Ovary (tissue), 9 donors: ENCODE measurements around the gene GALNT17. TPM values are rescaled to one million over a fixed set of nuclear protein-coding genes. Genes with fewer than 3 reads are reported as not detected.

Source experiments
- DNase-seq, 5 donors: peaks; one replicate each; pipeline ENCODE4 v3.0.0-alpha.2; 2019 to 2020
- H3K27ac ChIP-seq, 2 donors: fragments of 200-600 bp; one replicate each; pipeline versions ENCODE4 v1.5.1 to v1.8.0; 2019 to 2022
- H3K27me3 ChIP-seq: fragments of 200-600 bp; one replicate; pipeline ENCODE4 v1.8.0; 2022
- H3K36me3 ChIP-seq: fragments of 200-600 bp; sonication (generic); one replicate; pipeline ENCODE4 v1.5.1; 2019
- H3K4me1 ChIP-seq: one replicate; pipeline ENCODE4 v1.8.1; 2013; ENCODE audit warnings: mild to moderate bottlenecking, moderate library complexity; ENCODE audit not compliant: insufficient read depth
- H3K4me3 ChIP-seq: fragments of 200-600 bp; sonication (generic); one replicate; pipeline ENCODE4 v1.5.1; 2017
- H3K9me3 ChIP-seq, 2 donors: fragments of 200-600 bp in 1 of 2; sonication (generic) in 1 of 2; one replicate each; pipeline versions ENCODE4 v1.5.1 to v1.8.1; 2013 to 2019; ENCODE audit warnings: mild to moderate bottlenecking in 1 of 2, moderate library complexity in 1 of 2
- CTCF ChIP-seq, 3 donors: fragments of 450-650 bp in 2 of 3; fragments of 200-600 bp in 1 of 3; IDR thresholded peaks; one replicate each; pipeline versions ENCODE4 v1.5.1 to v1.8.0; 2016 to 2022; ENCODE audit warnings: antibody characterized with exemption in 3 of 3, mild to moderate bottlenecking in 1 of 3
- EP300 ChIP-seq: sonication (generic); formaldehyde crosslinking; IDR thresholded peaks from one replicate; pipeline ENCODE4 v1.6.1; 2017; ENCODE audit warnings: antibody characterized with exemption
- POLR2A ChIP-seq: fragments of 450-650 bp; IDR thresholded peaks from one replicate; pipeline ENCODE4 v1.6.1; 2017; ENCODE audit warnings: antibody characterized with exemption, mild to moderate bottlenecking, moderate library complexity
- WGBS, 3 donors: extraction: QIAGEN DNeasy Blood & Tissue Kit in 1 of 3; methylation state at CpG; one replicate each; pipeline versions ENCODE4 v1.1.5 to v1.1.7; 2013 to 2017; 5-methylcytosine and 5-hydroxymethylcytosine counted together
- intact Hi-C, 4 donors: fragments of 100-400 bp; cut with DNase I; formaldehyde crosslinking; loops; one replicate each; pipeline versions ENCODE4 v1.11.0 to v1.15.1; 2022 to 2023
- polyA plus RNA-seq, 2 donors: library from polyadenylated mRNA; stranded (reverse); fragments of 200-250 nt in 1 of 2; fragments of 350-450 nt in 1 of 2; fragmentation: Illumina TruSeq in 1 of 2; extraction: RNeasy Lipid Tissue Mini Kit (QIAGEN cat#74804) in 1 of 2; gene quantifications; one replicate each; pipeline ENCODE4 v1.2.3, GENCODE V29; 2013 to 2014
- total RNA-seq, 7 donors: library from RNA; depleted of rRNA in 2 of 7; stranded (reverse); fragments of >200 nt in 2 of 7; fragmentation: NEBNext Ultra II Directional in 3 of 7; extraction: Animal tissue kit (Norgen Biotek cat#: 25700) in 3 of 7; gene quantifications; one replicate each; pipeline versions ENCODE4 v1.1.0 to v1.2.4, GENCODE V29; 2016 to 2023
- donor health status: DM: no; HTN: no; CAD: no; lungs with moderate emphysema.
- donor health status: DM: no; HTN: no; CAD: no.
- donor health status: Bipolar disorder and iron deficiency.
- donor health status: DM: yes; HTN: yes; CAD: no.
- donor health status: DM: no; HTN: no; CAD: no.
- donor health status: DM: yes; HTN: yes; CAD: no.

GALNT17 gene
- total and polyA plus RNA-seq, 9 donors: 13.4 to 90.1 (median 57.1) TPM

- no peaks in the 10 kb centered on the region for H3K4me1 ChIP-seq
- DNase-seq: no peak
- no peaks in the 10 kb centered on the region for H3K27me3 ChIP-seq
- TF ChIP-seq CTCF (IDR thresholded peaks at IDR 0.05) (no peak), POLR2A (no peak), EP300 (no peak)
- 88 to 93% (median 90%) methylated on average over 7 of the region's 7 CpGs for WGBS, 3 donors
- H3K27ac ChIP-seq: no peak overlapping the region
- H3K36me3 ChIP-seq: no peaks in the 10 kb centered on the region
- no peaks in the 10 kb centered on the region for H3K9me3 ChIP-seq
- intact Hi-C loops: no loop called here
- H3K4me3 ChIP-seq: no peak overlapping the region
Measured at GRCh38 chr7:71245038-71245437, 113.1 kb downstream of the GALNT17 start.

GRCh38 chr7:71251706-71252105 lies 119.8 kb downstream of the GALNT17 start:
- Histone ChIP-seq H3K36me3 (no peaks in the 10 kb centered on the region), H3K4me1 (no peaks in the 10 kb centered on the region), H3K27ac (no peak overlapping the region), H3K9me3 (no peaks in the 10 kb centered on the region), H3K4me3 (no peak overlapping the region), H3K27me3 (no peaks in the 10 kb centered on the region)
- no peak for DNase-seq
- no peak for TF ChIP-seq CTCF (IDR thresholded peaks at IDR 0.05)
- intact Hi-C loops: no loop called here
- WGBS, 3 donors: 88 to 94% (median 89%) methylated on average over 6 of the region's 6 CpGs

- intact Hi-C loops: no loop called here
- Histone ChIP-seq H3K4me1 (no peaks in the 10 kb centered on the region), H3K9me3 (no peaks in the 10 kb centered on the region), H3K27ac (no peak overlapping the region), H3K27me3 (no peaks in the 10 kb centered on the region), H3K4me3 (no peak overlapping the region), H3K36me3 (no peaks in the 10 kb centered on the region)
- 79 to 85% (median 84%) methylated on average over 3 of the region's 3 CpGs for WGBS, 3 donors
- no peak for DNase-seq
- TF ChIP-seq POLR2A: no peak
- no peak for TF ChIP-seq CTCF (IDR thresholded peaks at IDR 0.05)
- TF ChIP-seq EP300: no peak
Measured at GRCh38 chr7:71254751-71255150, 122.8 kb downstream of the GALNT17 start.

DNA sequence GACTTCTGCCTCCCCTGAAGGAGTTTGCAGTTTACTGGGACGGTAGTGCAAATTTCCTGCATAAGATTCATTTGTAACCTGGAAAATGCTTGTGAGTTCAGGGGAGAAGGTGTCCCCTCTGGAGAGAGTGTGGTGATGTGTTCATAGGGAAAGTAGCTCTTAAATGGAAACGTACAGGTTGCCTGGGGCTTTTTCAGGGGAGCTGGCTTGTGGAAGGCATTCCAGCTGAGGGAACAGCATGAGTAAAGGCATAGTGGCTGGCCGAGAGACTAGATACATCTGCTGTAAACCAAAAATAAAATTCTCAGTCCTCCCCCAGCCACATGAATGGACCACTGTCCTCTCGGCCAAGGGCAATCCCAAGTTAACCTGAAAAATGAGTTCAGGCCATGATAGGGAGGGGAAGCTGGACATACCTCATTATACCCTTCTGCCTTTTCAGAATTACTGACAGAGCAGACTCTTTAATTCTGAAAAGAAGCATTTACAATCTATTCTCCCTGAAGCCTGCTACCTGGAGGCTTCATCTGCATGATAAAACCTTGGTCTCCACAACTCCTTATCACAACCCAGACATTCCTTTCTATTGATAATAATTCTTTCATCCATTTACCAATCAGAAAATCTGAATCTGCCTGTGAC lies 123.7 kb downstream of the GALNT17 start:
- Histone ChIP-seq H3K27ac (no peak overlapping the region), H3K4me3 (no peak overlapping the region), H3K4me1 (no peaks in the 10 kb centered on the region), H3K36me3 (no peaks in the 10 kb centered on the region), H3K27me3 (no peaks in the 10 kb centered on the region), H3K9me3 (no peaks in the 10 kb centered on the region)
- 85 to 92% (median 85%) methylated on average over 4 of the region's 4 CpGs for WGBS, 3 donors
- TF ChIP-seq POLR2A: no peak
- TF ChIP-seq EP300: no peak
- TF ChIP-seq CTCF (IDR thresholded peaks at IDR 0.05): no peak
- intact Hi-C loops: no loop called here
- DNase-seq: no peak
